Activated T-helper 1 cell treated with Interleukin-2 at 50 U/mL for 16 hours (primary cell): ENCODE measurements around the gene B4GALT6.
A peak's percentile ranks its signal among the peaks of the same experiment; 100 is the strongest.
"Not testable (repeated sequence)": the region's sequence is repeated elsewhere in the genome, so short reads cannot be mapped to it uniquely, and the experiment has no call there.

ENCODE experiments used
- DNase-seq: peaks from one replicate; pipeline ENCODE4 v3.0.0-alpha.2; 2020; ENCODE audit warnings: low read depth

B4GALT6 gene, protein sequence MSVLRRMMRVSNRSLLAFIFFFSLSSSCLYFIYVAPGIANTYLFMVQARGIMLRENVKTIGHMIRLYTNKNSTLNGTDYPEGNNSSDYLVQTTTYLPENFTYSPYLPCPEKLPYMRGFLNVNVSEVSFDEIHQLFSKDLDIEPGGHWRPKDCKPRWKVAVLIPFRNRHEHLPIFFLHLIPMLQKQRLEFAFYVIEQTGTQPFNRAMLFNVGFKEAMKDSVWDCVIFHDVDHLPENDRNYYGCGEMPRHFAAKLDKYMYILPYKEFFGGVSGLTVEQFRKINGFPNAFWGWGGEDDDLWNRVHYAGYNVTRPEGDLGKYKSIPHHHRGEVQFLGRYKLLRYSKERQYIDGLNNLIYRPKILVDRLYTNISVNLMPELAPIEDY

DNA sequence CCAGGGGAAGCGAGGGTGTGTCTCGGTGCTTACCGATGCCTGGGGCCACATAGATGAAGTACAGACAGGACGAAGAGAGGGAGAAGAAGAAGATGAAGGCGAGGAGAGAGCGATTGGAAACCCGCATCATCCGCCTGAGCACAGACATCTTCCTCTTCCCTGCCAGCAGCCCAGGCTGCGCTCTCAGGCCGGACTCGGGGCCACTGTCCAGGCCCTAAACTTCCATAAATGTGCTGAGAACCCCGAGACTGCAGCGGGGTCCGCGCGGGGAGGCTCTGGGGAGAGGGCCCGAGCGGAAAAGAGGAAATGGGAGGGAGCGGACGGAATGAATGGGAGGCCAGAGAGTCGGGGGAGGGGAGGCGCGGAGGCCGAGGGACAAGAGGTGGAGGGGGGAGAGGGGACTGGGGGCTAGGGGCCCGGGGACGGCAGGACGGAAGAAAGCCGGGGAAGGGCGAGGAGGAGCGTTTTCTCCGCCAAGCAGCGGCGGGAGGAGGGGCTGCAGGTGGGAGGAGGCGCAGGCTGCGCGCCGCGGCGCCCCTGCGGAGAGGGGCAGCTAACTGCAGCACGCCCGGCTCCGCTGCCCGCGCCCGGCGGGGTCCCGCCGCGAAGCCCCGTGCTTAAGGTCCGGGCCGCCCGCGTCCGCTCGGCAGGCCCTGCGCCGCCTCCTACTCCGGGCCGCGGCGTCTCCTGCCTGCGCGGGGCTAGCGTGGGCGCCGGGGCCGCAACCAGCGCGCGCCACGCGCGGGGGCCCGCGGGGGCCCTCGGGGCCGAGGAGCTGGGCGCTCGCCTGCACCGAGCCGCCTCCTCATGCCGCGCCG, at the start of gene B4GALT6:
B4GALT6 (minus strand) TSS at position 303 of the 818 bp plus-strand sequence; CDS start at position 148, 155 bp downstream.
- no peak for DNase-seq

DNA sequence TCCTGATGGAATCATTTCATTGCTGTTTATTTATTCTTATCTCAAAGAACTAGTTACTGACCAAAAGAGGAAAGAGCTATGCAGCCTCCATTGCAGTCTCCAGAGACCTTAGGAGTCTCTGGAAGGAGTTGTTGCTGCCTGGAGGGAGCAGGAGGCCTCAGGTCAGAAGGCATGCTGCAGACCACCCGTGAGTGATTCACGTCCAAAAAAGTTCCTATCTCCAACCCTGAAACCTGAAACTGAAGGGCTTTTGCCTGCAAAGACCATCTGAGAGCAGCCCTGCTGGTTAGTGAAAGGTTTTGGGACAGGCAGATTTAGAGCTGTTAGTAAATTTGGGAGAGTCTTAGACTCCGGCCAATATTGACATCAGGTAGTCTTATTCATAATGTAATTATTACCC, 47.2 kb upstream of the B4GALT6 start:
- no peak for DNase-seq

DNA sequence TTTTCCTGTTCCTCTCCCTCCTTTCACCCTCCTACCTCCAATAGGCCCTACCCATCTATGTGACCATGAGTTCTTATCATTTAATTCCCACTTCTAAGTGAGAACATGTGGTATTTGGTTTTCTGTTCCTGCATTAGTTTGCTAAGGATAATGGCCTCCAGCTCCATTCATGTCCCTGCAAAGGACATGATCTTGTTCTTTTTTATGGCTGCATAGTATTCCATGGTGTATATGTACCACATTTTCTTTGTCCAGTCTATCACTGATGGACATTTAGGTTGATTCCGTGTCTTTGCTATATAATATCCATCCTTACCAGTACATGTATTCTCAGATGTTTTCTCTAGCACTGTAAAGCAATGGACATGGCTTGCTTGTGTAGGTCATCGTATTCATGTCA, 44.8 kb upstream of the B4GALT6 start:
- DNase-seq = not testable (repeated sequence)

DNA sequence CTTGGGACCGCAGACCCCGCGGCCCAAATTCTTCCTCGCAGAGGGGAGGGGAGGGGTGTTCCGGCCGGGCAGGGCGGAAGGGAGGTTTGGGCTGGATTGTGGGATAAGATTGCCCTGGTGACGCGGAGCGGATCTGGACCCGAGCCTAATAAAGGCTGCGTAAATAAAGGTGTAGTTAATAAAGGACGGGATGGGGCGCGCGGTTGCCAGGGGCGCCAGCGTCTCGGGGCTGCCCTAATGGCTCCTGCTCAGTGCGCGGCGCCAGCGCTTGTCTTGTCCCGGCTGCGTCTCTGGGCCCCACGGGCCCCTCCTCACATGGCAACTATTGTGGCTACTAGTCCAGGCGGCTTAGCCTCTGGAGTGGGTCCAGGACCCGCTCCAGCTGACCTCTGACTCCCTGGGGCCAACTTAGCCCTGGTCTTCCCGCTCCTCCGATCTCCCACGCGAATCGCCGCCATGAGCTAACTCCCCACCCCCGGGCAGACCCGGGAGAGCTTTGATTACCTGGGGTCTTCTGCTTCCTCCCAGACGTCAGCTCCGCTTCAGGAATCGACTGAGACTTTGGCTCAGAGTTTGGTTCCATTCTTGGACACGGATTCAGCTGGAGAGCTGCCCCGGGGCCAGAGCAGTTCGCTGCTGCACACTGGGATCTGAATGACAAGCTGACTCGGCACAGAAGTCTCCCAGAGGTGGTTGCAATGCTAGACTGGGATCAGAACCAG, 39.8 kb upstream of the B4GALT6 start:
- DNase-seq = no peak

DNA sequence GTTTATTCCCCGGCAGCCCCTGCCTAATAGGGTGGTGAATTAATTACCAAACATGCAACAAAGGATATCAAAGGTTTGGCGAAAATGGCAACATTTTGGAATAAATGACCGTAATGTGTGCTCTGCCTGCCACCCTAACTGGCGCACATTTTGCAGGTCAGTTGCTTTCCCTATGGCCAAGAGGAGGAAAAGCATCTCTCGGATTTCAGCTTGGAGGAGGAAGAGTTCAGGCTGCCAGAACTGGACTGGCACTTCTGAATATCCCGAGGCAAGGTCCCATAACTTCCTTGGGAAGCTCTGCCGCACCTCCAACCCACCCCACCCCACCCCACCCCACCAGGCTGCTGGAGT, 39.2 kb upstream of the B4GALT6 start:
- DNase-seq = no peak

DNA sequence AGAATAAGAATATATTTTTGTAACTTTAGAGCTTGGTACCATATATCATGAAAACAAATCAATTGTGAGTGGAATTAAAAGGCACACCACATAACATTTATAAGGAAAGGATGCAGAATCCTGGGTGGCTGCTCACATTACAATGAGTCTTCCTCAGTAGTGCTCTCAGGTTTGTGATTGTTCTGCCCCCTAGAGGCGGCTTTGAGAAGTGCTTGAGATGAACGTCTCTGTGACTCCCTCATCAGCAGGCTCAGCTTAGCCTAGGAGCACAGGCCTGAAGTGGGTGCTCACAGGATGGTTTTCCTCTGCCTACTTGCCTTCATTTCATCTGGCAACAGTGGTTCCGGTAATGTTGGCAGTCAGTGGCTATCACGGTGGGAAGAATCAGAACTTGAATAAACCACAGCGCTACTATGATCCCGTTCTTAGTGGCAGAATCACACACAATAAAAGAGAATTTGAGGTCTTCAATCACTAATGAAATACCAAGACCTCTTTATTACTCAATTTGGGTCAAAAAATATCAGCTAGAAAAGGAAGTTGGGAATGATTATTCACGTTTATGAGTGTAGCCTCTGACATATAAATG, 38.1 kb upstream of the B4GALT6 start:
- peak; percentile 35 for DNase-seq

DNA sequence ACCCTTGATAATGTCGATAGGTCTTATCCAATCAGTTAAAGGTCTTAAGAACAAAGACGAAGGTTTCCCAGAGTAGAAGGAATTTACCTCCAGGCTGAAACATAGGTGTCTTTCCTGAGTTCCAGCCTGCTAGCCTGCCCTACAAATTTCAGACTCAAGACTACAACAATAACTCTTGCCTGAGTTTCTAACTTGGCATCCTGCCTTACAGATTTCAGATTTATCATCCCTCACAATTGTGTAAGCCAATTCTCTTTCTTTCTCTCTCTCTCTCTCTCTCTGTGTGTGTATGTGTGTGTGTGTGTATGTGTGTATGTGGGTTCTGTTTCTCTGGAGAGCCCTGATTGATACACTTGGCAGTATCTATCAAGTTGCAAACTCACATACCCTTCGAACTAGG, 37.2 kb upstream of the B4GALT6 start:
- DNase-seq = no peak

DNA sequence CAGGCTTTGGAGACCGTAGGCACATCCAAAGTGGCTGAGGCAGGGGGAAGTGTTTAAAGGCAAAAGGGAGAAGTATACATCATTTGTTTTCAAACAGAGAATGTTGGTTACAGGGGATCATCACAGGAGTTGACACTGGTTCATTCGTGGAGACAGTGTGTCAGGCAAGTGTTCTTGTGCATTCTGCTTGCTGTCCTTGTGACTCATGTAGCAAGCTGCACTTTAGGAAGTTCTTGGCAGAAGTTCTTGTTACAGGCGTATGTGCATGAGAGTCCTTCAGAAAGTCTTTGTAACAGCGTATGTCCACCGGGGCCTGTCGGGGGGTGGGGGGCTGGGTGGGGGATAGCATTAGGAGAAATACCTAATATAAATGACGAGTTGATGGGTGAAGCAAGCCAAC, 36.5 kb upstream of the B4GALT6 start:
- DNase-seq = no peak

DNA sequence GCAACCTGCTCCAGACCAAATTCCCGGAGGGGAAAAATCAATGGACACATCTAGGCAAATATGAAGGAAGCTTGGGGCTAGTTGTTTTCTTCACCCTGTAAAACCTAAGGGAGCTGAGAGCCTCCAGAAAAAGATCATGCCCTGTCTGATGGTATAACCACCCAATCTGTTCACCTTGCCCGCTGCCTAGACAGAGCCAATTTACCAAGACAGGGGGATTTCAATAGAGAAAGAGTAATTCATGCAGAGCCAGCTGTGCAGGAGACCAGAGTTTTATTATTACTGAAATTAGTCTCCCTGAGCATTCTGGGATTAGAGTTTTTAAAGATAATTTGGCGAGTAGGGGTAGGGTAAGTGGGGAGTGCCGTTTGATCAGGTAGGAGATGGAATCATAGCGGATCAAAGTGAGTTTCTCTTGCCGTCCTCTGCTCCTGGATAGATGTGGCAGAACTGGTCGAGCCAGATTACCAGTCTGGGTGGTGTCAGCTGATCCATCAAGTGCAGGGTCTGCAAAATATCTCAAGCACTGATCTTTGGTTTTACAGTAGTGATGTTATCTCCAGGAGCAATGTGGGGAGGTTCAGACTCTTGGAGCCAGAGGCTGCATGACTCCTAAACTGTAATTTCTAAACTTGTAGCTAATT, 35.1 kb upstream of the B4GALT6 start:
- DNase-seq = no peak

DNA sequence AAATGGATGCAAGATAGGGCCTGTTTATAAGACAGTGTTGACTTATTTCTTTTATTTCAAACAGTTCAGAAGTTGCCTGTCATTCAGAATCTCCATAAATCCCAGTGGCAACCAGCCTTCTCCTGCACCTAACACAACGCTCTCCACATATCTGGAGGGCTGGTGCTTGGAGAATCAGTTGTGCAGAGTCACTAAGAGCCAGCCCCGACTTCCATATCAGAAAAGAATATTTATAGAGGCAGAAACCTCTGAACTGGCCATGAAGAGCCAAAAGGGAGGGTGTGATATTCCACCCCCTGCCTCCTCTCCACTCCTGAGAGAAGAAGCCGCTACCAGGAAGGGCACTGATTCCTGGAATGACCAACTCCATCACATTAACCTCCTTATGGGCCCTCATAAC, 34.0 kb upstream of the B4GALT6 start:
- DNase-seq = no peak

DNA sequence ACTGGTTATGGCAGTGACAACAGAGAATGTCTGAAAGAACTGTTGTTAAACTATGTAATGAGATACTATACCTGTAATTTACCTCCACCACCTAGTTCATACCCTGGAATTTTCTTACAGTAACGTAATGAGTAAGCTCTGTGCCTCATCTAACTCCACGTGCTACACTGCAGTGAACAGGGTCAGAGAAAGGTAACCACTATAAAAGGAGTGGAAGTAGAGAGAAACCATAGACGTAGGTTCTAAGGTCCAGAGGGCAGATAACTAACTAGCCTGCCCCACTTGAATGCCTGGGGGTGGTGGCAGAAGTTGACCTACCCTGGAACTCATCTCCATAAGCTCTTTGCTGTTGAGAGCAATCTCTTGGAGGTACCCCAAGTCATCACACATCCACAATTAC, 32.0 kb upstream of the B4GALT6 start:
- no peak for DNase-seq

DNA sequence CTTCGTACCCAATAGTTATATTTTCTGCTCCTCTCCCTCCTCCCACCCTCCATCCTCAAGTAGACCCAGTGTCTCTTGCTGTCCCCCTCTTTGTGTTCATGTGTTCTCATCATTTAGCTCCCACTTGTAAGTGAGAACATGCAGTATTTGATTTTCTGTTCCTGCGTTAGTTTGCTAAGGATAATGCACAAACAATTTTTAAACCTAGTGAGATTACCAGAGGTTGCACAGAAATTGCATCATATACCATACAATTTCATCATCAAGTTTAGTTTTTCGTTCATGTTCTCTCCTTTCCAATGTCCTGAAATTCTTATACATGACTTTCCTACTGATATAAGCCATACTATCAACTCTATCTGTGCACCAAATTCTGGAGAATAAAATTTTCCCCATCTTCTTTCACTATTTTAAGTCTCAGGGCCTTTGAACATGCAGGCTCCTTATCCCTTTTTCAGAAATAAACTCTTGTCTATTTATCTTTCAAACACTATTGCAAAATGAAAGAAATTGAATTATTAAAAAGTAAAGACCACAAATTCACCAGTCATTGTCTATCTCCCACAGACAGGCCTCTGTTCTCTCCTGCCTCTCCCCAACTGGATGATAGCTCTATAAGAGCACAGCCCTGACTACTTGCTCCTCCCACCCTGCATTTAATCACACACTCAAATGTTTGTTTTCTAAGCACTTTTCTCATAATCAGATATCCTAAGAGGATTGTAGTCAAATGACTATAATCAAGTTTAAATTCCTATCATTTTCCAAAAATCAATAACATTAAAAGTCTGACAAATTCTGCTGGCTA, 27.2 kb upstream of the B4GALT6 start:
- DNase-seq = no peak

DNA sequence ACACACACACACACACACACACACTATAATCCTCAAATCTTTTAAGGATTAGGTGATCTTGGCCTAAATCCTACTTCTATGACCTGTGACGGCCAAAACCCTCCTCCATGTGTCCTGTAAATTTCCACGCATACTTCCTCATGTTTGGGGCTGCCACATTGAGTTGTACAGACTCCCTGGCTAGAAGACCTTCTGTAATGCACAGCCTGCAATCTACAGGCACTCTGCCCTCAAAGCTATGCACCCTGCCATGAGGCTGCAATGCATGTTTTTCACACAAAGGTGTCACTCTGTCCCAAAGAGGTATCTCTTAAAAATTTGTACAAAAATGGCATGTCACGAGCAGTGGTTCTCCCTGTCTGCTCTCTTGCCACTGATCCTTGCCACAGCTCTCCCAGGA, 26.4 kb upstream of the B4GALT6 start:
- no peak for DNase-seq

DNA sequence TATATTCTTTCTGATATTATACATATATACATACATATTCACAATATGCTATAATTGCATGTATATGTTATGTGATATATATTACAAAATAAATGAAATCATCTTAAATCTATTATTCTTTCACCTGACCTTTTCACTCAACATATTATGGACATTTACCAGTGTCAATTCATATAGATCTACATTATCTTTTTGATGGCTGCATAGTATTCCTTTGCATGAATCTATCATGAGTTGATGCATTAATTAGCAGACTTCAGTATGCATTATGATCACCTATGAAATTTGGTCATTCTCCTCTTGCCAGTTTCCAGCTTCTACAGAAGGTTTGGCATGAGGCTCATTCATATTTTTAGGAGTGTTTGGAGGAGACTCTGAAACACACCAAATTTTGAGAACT, 23.4 kb upstream of the B4GALT6 start:
- DNase-seq = no peak

DNA sequence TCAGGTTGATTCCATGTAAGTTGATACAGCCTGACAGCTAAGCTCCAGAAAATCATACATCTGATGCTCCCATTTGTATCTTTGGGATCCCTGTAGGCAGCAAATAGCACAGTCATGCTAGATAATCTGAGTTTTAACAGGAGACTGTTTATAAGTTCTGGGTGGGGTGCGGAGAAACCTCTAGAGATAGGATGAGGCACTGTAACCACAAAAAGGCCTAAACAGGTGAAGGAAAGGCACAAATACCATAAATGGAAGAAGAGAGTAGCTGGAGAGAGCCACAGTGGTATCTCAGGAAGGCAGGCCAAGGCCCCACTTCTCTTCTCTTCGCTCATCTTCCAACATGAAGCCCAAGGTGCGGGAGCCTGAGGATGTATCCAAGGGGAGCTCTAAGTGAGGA, 18.1 kb upstream of the B4GALT6 start:
- DNase-seq = no peak

DNA sequence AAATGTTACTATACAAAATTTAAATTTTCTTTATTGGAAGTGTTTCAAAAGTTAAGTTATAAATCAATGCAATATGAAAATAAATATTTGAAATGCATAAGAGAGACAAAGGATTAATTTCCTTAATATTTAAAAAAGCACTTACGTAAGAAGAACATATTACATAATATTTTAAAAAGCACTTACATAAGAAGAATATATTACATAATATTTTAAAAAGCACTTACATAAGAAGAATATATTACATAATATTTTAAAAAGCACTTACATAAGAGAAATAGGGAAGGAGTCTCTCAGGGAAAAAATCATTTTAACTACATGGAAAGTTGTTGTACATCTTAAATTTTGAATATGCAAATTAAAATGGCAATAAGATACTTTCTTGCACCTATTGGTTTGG, 17.4 kb upstream of the B4GALT6 start:
- DNase-seq = no peak

DNA sequence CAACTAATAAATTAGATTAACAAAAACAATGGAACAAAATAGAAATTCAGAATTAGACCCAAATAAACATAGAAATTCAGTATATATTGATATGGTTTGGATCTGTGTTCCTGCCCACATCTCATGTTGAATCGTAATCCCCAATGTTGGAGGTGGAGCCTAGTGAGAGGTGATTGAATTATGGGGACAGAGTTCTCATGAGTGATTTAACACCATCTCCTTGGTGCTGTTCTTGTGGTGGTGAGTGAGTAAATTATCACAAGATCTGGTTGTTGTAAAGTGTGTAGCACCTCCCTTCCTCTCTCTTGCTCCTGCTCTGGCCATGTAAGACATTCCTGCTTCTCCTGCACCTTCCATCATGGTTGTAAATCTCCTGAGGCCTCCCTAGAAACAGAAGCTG, 16.6 kb upstream of the B4GALT6 start:
- DNase-seq = no peak

DNA sequence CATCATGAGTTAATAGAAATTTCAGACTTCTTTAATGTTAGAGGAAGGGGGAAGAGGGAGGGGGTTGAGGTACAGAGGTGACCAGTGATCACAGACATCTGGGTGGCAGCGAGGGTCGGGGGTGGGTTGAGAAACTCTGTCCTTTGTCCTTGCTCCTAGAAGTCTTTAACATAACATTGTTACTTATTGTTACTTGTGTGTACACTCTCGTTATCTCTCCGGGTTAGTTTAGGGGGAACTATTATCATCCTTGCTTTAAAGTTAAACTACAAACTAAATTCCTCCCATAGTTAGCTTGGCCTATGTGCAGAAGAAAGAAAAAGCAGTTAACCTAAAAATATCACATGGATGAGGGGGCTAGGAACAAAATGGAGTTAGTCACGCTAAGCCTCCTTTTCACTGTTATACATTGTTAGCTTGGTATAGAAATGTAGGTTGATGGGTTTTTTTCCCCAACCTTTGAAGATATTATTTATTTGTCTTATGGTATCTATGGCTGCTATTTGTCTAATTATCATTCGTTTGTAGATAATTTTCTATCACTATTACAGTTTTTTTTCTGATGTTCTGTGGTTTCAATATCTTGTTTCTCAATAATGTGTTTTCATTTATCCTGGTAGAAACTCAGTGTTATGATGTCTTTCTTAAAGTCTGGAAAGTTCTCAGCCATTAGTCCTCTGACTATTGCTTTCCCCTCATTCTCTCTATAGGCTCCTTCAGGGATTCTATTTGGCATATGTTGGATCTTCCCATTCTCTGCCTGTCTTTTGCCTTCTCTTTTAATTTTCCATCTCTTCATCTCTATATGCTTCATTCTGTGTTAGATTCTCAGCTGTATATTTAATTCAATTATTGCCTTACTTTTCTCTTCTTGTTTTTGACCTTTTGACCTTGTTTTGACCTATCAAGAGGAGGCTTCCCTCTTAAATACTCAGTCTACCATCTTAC, 13.2 kb upstream of the B4GALT6 start:
- DNase-seq = no peak

DNA sequence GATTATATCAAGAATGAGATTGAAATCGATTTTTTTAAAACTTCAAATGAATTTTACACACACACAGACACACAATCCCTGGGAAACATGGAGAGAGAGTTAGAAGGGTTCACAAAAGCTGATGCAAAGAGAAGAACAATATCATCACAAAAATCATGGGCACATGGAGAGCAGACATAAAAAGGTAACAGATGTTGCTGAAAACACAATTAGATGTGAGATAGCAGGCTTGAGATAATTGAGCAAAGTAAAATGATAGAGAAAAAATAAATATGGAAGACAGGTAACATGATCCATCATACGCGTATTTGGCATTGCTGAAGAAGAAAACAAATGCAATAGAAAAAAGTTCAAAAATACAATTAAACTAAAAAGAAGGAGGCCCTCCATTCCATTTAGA, 11.6 kb upstream of the B4GALT6 start:
- no peak for DNase-seq

DNA sequence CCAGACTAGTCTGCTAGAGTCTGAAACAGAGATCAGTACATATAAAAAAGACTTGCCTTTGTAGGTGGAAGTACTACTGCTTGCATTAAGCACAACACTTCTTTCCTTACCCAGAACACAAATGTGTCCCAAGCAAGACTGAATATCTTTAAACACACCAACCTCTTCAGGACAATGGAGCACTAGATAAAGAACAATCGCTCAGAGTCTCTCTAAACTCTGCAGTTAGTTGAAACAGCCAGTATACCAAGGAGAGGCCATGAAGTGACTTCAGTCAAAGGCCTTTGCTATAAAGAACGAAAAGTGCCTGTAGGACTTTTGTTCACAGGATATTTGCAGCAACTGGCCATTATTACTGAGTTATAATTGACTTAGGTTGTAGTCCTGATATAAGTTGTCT, 9.9 kb upstream of the B4GALT6 start:
- DNase-seq = no peak
